NCI-H774 (cell line): ENCODE data around the gene SERPING1.
"Not testable (repeated sequence)": the region's sequence is repeated elsewhere in the genome, so short reads cannot be mapped to it uniquely, and the experiment has no call there.

Experiments
- DNase-seq: peaks from one replicate; lab custom pipeline; 2025; lab: John Stamatoyannopoulos, UW

The SERPING1 gene

GRCh38 chr11:57638005-57638781 is 40.7 kb downstream of the SERPING1 start:
- DNase-seq: peak; percentile 73

GRCh38 chr11:57638811-57639320 is 41.4 kb downstream of the SERPING1 start:
- DNase-seq: no peak

GRCh38 chr11:57639321-57640067 is 42.0 kb downstream of the SERPING1 start:
- no peak for DNase-seq

- no peak for DNase-seq
Observed at GRCh38 chr11:57640068-57640800, 42.7 kb downstream of the SERPING1 start.

- no peak for DNase-seq
Observed at GRCh38 chr11:57641011-57641807, 43.7 kb downstream of the SERPING1 start.

DNA sequence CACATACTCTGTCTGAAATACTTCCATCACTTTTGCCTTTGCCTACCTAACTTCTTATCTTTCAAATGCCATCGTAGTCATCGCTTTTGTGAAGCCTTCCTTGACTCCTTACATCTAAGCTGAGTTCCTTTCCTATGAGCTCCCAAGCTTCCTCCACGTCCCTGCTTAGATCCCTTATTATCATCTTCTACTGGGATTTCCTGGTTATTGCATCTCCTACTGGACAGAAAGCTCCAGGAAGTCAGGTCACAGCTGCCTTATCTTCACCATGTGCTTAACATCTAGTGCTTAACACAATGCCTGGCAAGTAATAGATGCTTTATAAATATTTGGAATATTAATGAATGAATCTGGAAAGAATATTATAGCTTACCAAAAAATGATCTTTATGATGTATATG is 46.3 kb downstream of the SERPING1 start:
- no peak for DNase-seq

- peak; percentile 40 for DNase-seq
Observed at GRCh38 chr11:57644748-57645688, 47.5 kb downstream of the SERPING1 start.

DNA sequence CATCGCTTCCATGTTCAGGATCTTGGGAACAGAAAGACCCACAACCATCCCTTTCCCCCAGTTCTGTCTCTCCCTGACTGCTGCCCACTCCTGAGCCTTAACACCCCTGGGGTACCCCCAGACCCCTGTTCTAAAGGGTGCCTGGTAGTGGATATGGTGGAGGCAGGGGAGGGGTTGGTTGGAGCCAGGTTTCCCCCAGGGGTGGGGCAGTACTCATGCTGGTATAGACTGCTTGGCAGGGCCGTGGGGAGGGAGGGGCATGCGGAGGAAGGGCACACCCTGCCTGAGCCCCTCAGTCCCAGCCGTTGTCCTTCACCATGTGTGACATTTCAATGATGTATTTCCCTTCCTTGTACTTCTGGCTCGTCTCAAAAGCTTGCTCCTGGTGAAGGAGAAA is 48.2 kb downstream of the SERPING1 start:
- DNase-seq: no peak

- no peak for DNase-seq
Observed at GRCh38 chr11:57646194-57646798, 48.8 kb downstream of the SERPING1 start.

DNA sequence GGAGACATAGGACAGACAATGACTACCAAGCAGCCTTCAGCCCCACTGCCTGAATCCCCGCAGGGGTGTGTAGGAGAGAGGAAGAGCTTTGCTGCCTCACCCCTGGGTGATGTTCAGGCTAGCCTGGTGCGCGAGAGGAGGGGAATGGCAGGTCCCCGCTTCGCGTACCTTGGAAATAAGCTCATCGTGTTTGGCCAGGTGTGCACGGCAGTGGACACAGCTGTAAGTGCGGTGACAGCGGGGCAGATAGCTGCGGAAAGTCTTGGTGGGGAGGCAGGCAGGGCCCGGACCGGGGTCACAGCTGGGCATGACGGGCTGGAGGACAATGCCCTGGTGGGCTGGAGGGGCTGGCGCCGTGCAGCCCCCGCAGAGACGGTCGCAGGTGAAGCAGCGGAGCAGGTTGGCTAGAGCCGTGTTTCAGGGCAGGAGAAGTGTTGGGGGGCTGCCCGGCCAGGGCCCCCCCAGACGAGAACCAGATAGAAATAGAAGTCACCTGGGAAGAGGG is 49.4 kb downstream of the SERPING1 start:
- DNase-seq: no peak

GRCh38 chr11:57647372-57647771 is 49.9 kb downstream of the SERPING1 start:
- DNase-seq: no peak

DNA sequence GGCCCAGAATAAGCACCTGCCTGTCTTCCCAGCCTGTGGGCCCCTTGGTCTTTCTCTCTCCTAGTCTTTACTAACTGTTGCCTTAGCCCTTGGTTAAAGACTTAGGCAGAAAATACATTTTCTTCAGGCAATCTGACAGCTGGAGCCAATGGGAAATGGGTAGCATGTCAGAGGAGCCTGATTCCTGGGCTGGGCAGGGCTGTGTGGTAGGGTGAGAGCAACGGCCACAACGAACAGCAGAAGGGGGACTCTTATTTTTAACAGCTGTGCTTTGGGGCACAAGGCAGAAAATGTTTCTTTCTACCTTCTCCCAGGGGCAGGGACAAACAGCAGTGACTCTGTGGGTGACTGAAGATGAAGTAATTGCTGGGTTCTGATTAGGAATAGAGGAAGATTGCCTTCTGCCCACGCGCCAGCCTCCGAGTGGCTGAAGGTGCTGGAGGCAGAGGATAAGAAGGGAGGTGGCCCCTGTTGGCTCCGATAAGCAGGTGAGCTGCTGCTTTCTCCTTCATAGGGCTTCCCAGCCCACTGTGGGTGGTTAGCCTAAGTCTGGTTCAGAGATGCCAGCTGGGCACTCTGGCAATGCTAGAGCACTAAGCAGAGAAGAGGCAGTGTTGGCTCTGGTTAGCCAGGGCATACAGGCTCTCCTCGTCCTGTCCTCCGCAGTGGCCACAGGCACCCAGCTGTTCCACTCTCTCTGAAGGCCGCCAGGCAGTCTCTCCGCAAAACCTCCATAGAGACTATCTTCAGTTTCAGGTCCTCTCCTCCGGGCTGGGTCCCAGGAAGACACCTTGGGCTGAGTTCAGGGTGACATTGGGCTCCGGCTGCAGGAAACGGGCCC is 50.7 kb downstream of the SERPING1 start:
- no peak for DNase-seq

DNA sequence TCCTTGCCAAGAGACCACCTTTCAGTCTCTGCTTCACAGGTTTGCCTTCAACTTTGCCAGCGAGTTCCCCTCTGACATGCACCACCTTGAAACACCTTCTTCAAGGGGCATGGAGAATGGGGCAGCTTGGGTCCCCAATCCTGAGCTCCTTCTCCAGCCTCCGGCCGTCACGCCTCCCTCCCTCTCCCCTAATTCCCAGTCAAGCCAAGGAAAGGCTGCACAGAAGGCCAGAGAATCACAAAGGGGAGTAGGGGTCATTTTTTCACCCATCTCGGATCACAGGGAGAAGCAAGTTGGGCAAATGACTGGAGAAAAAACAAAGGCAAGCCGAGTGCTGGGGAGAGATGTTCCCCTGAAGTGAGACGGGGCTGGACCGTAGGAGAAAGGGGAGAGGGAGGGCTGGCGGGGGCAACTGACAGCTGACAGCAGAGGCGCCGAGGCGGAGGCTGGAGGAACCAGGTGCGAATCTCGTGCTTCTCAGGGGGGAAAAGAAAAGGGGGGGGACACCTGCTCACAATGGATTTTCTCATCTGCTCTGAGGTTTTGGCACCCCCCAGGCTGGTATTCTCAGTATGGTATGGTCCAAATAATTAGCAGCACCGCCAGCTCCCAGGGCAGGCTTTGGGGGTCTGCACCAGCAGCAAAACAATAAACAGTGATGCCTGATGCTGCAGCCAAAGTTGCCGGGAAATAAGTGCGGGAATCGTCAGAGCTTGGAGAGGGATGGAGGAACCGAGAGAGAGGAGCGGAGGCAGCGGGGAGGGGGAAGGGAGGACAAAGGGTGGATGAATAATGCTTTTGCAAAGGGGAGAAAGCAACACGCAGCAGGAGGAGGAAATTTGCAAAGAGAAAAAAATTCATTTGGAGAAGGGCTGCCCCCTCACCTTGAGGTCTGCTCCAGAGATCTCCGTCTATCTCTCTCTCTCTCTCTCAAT is 51.6 kb downstream of the SERPING1 start:
- DNase-seq: no peak

GRCh38 chr11:57649826-57650738 is 52.6 kb downstream of the SERPING1 start, which contains the start of gene YPEL4:
Gene YPEL4 (minus strand): TSS chr11:57649912. CDS start chr11:57647107, 2,805 bp downstream.
- no peak for DNase-seq

DNA sequence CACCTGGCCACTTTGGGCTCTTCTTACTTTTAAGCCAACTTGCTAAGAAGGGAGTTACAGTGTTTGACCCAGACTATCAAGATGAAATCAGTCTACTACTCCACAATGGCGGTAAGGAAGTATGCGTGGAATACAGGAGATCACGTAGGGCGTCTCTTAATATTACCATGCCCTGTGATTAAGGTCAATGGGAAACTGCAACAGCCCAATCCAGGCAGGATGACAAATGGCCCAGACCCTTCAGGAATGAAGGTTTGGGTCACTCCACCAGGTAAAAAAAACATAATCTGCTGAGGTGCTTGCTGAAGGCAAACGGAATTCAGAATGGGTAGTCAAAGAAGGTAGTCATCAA is 53.2 kb downstream of the SERPING1 start:
- no peak for DNase-seq

GRCh38 chr11:57651408-57651807 is 53.9 kb downstream of the SERPING1 start:
- DNase-seq: no peak

- DNase-seq: not testable (repeated sequence)
Observed at GRCh38 chr11:57652230-57652629, 54.7 kb downstream of the SERPING1 start.
